GM12864 (cell line): ENCODE results near the gene LRRC10B.

Experiments
- DNase-seq: peaks from one replicate; pipeline ENCODE4 v3.0.0-alpha.2; 2011; ENCODE audit warnings: low read depth
- H3K4me3 ChIP-seq: 2 replicates; pipeline ENCODE4 v1.5.1; 2011; ENCODE audit warnings: mild to moderate bottlenecking, low read depth, low read length, control low read depth
- CTCF ChIP-seq: IDR thresholded peaks from 2 replicates; pipeline ENCODE4 v1.5.1; 2011; ENCODE audit warnings: low read depth, mild to moderate bottlenecking, moderate library complexity, low read length, control low read depth, inconsistent platforms; ENCODE audit errors: missing control alignments

The LRRC10B gene

GRCh38 chr11:61553373-61554171, 45.0 kb downstream of the LRRC10B start:
- no peak for DNase-seq
- H3K4me3 ChIP-seq = no peak overlapping the region
- TF ChIP-seq CTCF = no peak

- TF ChIP-seq CTCF = no peak
- no peak for DNase-seq
- H3K4me3 ChIP-seq = no peak overlapping the region
Measured at GRCh38 chr11:61554172-61554988, 45.8 kb downstream of the LRRC10B start.

- DNase-seq = no peak
- H3K4me3 ChIP-seq = no peak overlapping the region
- TF ChIP-seq CTCF = no peak
Measured at GRCh38 chr11:61555051-61555969, 46.8 kb downstream of the LRRC10B start.

GRCh38 chr11:61555978-61556377, 47.4 kb downstream of the LRRC10B start:
- H3K4me3 ChIP-seq = no peak overlapping the region

GRCh38 chr11:61556621-61557020, 48.1 kb downstream of the LRRC10B start:
- DNase-seq = no peak
- no peak for TF ChIP-seq CTCF

More at GRCh38 chr11:61555978-61556377, 47.4 kb downstream of the LRRC10B start:
- no peak for DNase-seq
- TF ChIP-seq CTCF = no peak

More at GRCh38 chr11:61556621-61557020, 48.1 kb downstream of the LRRC10B start:
- no peak overlapping the region for H3K4me3 ChIP-seq
